Measurements from ENCODE around the gene RBPJ.

DNA sequence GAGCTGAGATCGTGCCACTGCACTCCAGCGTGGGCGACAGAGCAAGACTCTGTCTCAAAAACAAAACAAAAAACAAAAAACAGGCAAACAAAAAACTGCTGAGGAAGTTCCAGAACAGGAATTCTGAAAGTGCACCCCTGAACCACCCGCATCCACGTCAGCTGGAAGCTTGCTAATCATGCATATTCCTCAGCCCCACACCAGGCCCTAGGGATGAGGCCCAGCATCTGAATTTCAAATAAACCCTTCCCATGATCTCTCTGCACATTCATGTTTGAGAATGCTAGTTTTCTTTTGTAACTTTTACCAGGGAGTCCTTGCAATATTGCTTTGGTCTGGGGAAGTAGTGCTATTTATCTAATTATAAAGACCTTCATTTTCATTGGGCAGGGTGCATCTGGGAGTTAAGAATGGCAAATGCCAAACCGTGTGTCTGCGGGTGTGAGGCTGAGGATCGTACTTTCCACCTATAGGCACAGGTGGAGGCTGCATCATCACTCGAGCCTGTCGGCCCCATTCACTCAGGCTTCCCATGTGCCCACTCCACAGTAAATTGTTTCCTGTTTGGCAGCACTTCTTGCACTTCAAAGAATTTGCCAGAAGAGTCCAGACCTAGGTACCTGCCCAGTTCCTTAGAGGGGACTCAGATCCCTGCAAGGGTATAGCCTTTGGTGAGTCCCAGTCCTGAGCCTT, 145.9 kb downstream of the RBPJ start:
- TF ChIP-seq POLR2AphosphoS5 (IDR thresholded peaks at IDR 0.05; ENCODE audit: low read depth, low read length) (no peak), TAF1 (IDR thresholded peaks at IDR 0.05; ENCODE audit: borderline replicate concordance, insufficient read depth, low read length) (no peak)
- TF ChIP-seq, protein P1, sequence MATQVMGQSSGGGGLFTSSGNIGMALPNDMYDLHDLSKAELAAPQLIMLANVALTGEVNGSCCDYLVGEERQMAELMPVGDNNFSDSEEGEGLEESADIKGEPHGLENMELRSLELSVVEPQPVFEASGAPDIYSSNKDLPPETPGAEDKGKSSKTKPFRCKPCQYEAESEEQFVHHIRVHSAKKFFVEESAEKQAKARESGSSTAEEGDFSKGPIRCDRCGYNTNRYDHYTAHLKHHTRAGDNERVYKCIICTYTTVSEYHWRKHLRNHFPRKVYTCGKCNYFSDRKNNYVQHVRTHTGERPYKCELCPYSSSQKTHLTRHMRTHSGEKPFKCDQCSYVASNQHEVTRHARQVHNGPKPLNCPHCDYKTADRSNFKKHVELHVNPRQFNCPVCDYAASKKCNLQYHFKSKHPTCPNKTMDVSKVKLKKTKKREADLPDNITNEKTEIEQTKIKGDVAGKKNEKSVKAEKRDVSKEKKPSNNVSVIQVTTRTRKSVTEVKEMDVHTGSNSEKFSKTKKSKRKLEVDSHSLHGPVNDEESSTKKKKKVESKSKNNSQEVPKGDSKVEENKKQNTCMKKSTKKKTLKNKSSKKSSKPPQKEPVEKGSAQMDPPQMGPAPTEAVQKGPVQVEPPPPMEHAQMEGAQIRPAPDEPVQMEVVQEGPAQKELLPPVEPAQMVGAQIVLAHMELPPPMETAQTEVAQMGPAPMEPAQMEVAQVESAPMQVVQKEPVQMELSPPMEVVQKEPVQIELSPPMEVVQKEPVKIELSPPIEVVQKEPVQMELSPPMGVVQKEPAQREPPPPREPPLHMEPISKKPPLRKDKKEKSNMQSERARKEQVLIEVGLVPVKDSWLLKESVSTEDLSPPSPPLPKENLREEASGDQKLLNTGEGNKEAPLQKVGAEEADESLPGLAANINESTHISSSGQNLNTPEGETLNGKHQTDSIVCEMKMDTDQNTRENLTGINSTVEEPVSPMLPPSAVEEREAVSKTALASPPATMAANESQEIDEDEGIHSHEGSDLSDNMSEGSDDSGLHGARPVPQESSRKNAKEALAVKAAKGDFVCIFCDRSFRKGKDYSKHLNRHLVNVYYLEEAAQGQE (IDR thresholded peaks at IDR 0.05; ENCODE audit: insufficient read depth in 1 of 2, low read depth in 2 of 2, low read length in 2 of 2), result no peak

Measured in PFSK-1 (cell line).